GOT3 (cell line): Measurements from ENCODE around the gene ARID1A.

Source experiments
- DNase-seq: peaks from one replicate; lab custom pipeline; 2025; ENCODE audit warnings: mixed read lengths; lab: John Stamatoyannopoulos, UW

ARID1A gene

DNA sequence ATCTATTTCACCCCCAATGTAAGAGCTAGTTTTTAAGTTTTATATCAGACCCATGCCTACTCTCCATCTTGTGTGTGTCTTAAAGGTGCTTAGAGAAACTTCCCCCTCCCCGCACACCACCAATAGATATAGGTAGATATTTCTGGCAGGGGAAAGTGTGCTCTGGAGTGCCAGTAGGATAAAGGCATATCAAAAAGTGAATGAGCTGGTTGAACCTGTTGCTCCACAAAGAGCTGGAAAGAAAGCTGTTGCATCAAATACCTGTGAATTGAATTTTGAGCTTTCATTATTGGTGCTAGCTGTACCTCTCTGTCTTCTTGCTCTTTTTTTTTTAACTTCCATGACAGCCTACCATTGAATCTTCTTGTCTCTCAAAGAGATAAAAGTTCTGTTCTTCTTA is 32.8 kb downstream of the ARID1A start:
- DNase-seq = no peak

DNA sequence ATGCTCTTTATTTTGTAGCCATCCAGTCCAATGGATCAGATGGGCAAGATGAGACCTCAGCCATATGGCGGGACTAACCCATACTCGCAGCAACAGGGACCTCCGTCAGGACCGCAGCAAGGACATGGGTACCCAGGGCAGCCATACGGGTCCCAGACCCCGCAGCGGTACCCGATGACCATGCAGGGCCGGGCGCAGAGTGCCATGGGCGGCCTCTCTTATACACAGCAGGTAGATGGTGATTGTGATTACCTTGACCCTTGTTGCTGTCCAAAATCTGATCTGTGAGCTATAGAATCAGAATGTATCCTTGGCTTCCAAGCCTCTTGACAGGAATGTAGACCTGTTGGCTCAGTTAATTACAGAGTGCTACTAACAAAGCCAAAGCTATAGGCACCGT is 33.8 kb downstream of the ARID1A start:
- DNase-seq = no peak

DNA sequence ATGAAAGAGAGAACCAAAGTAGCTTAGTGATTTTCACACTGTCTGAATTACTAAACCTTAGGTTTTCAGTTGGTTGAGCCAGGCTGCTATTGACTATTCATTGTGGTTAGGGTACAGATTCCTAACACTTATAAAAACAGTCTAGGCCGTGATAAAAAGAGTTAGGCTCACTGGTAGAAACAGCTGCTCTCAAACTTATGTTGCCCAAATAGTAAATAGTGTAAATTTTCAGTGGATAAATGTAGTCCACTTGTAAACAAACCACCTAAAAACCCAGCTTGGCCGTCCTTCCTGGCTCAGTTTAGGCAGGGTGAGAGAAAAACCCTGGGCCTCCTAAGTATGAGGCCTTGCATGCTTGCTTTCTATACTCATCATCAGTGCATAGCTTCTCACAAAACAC is 34.9 kb downstream of the ARID1A start:
- DNase-seq = no peak

DNA sequence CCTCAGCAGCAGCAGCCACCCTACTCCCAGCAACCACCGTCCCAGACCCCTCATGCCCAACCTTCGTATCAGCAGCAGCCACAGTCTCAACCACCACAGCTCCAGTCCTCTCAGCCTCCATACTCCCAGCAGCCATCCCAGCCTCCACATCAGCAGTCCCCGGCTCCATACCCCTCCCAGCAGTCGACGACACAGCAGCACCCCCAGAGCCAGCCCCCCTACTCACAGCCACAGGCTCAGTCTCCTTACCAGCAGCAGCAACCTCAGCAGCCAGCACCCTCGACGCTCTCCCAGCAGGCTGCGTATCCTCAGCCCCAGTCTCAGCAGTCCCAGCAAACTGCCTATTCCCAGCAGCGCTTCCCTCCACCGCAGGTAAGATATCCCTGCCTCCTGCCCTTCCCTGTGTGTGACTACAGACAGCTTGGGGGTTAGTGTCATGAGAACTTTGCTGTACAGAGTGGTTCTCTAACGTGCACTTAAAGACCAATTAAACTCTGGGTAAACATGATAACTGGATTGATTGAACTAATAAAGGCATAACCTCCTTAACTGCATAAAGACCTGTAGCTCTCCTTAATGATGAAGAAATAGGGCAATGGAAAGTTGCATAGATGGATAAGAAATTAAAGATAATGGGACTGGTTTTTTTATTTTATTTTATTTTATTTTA is 35.6 kb downstream of the ARID1A start:
- no peak for DNase-seq

DNA sequence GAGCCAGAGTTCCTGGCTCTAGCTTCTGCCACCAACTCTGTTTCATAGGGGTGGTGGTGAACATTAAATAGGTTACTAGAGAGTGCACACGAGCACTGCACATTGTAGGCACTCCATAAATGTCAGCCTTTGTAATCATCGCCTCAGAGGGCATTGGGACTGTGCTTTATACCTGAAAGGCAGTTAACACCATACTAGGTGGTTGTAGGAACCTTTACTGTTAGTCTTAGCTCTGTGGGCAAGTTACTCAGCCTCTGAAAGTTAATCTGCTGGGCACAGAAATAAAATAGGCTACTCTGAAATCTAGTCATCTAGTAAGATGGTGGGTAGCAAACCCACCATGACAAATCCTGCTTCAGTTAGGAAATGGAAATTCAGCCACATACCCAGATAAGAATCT is 37.6 kb downstream of the ARID1A start:
- no peak for DNase-seq

DNA sequence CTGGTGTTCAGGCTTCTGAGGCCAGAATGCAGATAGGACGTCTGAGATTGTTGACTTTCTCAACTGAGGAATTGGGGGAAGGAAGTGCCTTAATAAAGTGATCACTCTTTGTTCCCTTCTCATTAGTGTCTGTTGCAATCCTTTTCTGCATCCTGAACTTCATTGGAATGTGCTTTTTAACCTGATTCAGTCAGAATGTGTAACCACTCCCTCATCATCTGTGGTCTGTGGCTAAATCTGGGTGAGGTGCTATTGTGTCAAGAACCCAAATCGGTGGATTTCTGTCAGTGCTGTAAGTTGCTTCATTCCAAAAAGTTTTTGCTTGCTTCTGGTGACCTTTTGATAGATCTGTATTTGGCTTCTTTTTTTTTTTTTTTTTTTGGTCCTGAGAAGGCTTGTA is 38.2 kb downstream of the ARID1A start:
- no peak for DNase-seq

DNA sequence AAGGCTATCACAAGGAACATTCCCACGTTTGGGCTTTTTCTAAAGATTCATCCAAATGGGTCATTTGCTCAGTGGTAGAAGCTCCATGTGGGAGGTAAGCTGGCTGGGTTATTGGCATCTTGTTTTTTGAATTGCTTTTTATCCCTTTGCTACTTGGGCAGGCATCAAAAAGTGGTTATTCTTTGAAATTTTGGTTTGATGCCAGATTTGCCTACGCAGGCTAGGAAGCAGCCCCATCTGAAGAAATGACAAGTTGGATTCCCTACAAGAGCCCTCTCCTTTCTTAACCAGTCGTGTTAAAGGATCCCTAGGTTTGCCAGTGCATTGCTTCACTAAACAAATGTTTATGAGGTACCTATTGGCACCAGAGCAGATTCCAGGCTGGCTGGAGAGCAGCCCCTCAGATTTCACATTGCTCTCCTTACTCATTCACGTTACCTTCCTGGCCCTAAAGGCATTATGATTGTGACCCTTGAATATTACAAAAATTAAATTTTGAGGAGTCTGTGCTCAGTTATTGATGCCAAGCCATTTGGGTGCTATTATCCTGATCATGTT is 38.8 kb downstream of the ARID1A start:
- DNase-seq = no peak

DNA sequence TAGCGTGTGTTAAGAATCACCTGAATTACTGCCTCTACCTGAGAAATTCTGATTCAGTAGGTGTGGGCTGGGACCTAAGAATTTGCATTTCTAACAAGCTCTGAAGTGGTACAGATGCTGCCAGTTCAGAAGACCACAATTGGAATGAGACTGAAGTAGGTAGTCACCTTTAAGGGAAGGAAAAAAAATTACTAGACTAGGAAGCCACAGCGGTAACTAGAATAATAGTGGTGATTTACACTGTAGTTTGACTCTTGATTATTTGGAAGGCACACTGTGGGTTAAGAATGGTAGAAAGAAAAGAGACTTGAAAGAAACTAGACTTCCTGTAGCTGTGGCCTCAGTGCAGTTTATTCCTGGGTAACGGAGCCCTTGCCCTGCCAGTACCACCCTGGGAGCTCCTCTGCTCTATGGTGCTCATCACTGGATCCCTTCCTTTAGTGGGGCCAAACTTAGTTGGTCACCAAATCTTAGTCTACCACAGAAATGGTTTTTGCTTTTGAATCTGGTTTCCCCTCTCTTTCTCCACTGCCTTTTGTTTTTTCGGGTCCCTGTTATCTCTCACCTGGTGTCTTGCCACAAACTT is 43.6 kb downstream of the ARID1A start:
- DNase-seq = no peak

DNA sequence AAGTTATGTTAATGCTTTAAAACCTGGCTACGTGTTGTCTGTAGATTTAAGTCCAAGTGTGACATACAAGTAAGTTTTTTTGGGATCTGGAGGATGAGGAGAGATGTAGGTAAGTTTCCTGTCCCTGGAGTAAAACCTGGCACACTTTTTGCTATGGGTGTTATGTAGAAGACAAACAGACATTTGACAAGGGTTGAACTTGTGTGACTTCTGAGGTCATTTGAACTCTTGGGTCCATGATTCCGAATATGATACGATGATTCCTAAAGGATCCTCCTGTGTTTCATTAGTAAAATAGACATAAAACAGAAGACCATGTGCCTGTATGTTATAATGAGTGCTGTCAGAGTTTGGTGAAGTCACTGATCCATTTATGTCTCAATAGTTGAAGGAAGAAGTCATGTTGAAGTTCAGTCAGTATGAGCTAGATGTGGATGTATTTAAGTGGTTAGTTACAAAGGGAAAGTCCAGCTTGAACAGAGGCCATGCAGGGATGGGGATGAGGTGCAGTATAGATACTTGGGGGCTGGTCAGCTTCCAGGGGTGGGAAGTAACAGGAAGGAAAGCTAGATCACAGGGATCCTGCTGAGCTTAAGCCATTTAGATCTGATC is 44.3 kb downstream of the ARID1A start:
- no peak for DNase-seq

DNA sequence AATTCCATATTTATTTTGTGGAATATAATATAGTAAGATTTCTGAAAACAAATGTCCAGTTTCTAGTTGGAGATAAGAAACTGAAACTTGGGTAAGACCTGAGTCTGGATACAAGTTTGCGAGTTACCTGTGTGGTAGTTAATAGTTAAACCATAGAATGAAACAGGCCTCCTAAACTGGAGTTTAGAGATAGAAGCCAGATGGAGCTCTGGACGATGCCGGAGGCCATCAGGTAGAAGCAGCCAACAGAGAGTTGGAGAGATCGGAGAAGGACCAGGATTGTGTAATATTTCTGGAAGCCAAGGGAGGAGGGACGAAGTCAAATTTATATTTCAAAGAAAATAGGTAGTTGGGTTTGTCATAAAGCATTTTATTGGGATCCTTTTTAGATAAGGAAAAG is 45.1 kb downstream of the ARID1A start:
- DNase-seq = no peak

DNA sequence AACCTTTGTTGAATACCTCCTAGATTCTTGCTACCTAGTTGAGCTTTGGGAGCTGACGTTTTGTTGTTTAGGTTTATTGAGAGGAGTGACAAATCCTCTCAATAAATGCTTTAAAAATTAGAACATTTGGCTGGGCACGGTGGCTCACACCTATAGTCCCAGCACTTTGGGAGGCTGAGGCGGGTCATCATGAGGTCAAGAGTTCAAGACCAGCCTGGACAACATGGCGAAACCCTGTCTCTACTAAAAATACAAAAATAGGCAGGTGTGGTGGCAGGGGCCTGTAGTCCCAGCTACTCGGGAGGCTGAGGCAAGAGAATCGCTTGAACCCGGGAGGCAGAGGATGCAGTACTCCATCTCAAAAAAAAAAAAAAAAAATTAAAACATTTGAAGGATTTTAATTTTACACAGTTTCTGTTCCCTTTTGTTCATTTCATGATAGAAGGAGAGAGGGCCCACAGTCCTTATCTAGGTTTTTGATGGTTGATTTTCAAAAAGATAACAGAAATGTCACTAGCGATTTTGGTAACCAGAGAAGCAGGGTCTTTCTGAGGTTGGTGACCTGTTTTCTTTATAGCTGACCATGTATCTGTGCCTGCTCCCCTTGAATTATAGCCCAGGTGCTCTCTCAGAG is 47.7 kb downstream of the ARID1A start:
- DNase-seq = no peak

DNA sequence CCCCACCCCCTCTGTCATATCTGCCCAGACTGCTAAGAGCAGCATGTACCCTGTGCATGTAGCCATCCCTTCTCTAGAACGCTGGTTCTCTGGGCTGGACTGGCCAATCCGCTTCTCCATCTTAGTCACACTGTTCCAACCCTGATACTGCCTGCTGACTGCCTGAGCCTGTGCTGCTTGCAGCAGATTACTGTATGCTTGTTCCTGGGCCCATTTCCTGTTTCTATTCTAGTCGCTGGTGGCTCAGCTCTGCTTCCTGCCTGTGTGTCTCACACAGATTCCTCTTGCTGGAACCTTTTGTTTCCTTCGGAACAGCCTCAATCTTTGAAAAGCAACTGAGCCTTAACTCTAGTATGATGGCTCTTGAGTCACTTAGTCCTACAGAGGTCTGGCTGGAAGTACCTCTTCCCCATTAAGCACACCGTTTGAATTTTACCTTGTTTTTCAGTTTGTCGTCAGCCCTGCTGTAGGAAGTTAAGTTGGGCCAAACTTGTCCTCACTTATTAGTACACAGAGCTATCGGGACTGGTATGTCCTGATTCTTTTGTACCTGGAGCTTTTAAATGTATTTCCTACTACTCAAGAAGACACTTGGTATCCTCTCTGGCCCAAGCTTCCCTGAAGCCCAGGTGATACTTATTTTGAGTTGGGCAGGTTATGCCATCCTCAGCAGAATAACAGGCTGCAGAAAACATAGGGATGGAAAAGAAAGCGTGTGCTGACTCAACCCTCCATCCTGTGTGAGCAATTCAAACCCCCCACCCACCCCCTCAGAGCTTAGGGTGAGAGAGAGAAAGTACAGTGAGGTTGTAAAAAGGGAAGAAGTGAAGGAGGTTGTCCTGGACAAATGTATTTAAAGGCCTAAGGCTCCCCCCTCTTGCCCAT is 48.5 kb downstream of the ARID1A start:
- no peak for DNase-seq

DNA sequence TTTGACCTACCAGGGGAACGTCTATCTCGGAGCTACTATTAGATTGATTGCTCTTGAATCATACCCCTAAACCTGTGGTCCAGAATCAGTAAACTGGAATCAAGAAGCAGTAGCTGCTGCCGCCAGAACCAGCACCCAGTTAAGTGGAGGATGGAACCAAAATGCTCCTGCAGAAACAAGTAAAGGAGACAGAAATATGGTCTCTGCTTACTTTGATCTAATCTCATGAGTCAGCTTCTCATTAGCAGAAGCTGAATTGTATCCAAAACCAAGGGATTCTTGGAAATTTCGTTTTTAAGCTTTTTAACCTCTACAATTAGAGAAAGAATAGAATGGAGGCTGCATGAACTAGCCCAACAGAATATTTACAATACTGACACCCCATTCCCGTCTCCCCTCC is 49.4 kb downstream of the ARID1A start:
- DNase-seq = no peak

DNA sequence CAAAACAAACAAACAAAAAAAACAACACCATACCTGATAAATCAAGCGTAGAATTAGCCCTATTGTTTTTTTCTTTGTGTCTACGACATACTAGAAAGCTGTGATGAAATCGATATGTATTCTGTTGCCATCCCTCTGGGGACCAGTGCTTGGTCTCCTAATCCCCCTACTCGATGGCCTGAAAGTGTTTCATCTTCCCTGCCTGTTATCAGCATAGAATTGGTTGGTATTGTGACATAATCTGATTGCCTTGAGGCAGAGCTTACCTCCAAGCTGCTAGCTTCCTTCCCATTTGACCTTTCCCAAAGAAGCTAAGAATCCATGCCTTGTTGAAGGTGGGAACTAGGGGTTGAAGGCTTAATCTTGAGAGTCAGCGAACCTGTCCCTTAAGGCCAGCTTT is 51.2 kb downstream of the ARID1A start:
- no peak for DNase-seq

DNA sequence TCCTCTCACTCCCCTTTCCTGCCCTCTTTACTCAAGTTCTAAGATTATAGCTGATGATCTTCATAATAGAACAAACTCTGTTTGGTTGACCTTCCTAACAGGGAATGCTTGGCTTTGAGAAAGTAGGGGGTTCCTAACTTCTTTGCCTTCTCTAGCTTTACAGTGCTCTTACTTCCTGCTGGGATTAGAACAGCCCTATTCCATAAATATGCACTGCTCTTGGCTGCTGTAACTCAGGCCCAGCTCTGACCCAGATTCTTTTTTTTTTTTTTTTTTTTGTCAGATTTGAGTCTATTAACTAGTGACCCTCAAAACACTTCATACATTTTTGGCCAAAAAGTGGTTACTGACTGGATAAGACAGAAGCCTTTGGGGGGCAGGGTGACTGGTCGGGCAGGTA is 52.5 kb downstream of the ARID1A start:
- no peak for DNase-seq

DNA sequence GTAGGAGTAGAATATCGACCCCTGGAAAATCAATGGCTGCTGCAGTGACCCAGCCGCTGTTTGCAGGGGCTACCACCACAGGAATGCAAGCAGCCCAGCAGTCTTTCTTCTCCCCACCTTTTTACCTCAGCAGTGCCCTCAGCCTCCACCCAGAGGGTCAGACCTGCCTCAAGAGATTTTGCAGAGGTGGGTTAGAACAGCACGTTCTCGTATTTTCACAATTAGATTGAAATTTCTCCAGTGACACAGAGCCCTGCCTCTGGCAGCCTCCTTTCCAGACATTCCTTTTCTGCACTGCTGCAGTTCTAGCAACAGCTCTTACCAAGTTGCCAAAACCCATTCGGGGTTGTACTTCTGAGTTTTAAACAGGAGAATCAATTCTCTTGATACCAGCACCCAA is 53.6 kb downstream of the ARID1A start:
- no peak for DNase-seq

DNA sequence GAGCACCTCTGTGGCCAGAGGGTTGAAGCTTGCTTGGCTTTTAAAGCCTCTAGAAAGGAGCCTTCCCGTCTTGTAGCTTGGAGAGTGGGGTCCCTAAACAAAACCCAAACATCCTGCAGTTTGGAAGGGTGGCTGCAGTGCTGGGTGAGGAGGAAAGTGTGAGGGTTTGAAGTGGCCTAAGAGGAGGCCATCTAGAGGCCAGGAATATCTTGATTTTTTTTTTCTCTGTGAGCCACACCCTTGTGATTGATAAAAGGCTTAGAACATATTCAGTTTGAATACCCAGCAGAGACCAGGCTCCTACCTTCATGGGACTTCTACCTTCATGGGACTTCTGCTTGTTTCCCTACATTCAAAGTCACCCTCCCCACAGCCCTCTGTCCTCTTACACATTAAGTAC is 54.6 kb downstream of the ARID1A start:
- no peak for DNase-seq

DNA sequence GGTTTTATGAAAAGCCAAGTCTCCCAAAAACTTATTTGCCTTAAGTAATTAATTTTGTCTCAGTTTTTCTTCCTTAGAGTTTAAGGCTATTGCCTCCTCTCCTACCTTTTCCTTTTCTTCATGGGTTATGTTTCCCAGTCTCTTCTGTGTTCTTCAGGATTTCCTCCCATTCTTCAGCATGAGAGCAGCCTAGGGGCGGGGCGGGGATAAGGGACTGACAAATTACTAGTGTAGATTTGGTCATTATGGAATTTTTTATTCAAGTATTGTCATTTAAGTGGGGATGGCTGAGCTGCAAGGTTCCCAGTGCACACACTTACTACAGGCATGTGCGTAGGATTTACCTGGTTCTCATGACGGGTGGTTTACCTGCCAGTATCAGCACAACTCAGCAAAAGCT is 56.7 kb downstream of the ARID1A start:
- DNase-seq = no peak

DNA sequence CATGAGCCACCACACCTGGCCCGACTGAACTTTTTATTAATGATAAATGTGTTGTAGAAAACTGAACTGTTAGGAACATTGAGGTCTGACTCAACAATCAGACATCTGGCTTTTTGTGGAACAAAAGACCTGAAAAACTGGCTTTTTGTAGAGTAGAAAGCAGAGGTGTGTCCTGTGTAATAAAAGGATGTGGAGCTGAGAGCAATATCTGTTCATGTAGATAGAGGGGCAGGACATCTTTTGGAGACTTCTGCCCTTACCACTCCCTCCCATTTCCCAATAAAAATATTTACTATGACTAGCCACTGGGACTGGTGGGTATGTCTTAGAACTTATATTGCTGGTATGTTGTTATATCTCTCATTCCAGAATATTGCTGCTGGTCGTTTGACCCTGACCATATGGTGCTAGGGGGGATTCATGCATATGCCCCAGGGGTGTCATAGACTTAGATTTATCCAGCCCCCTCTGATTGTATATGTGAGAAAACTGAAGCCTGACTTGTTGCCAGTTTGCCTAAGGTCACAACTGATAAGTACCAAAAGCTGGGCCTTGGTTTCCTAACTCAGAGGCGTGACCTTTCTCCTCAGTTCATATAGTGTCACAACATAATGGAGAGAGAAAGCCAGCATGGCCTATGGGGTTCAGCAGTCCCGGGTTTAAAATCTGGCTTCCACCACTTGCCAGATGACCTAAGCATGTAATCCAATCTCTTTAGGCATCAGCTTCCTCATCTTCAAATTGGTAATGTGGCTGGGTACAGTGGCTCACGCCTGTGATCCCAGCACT is 58.5 kb downstream of the ARID1A start:
- no peak for DNase-seq

DNA sequence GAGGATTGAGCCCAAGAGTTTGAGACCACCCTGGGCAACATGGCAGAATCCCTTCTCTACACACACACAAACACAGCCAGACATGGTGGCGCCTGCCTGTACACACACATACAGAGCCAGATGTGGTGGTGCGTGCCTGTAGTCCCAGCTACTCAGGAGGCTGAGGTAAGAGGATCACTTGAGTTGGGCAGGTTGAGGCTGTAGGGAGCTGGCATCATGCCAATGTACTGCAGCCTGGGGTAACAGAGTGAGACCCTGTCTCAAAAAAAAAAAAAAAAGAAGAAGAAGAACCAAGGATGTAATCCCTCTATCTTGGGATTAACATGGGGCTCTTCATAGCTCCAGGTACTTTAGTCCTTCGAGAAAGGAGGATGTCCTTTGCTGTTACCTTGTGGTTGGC is 62.5 kb downstream of the ARID1A start:
- no peak for DNase-seq

DNA sequence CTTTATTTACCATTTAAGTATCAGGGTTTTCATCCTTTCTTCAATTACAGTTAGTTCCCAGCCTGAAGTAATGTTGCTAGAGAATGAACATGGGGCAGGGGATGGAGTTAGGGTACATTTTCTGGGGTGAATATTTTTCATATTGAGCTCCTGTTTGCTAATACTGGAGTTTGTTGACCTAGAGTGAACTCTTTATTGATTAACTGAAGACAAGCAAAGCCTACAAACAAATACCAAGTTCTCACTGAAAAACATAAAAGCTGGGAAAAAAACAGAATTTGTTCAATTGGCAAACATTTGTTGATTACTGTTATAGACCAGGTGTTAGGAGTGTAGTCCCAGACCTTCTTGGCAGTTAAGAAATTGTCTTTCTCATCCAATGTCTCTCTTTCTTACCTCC is 63.7 kb downstream of the ARID1A start:
- no peak for DNase-seq
